HG02973 (cell line): ENCODE data around the gene NUDT9.
"Not testable (repeated sequence)": the region's sequence is repeated elsewhere in the genome, so short reads cannot be mapped to it uniquely, and the experiment has no call there.

Source experiments
- ATAC-seq: cut with Tn5 transposase; IDR thresholded peaks from one replicate; pipeline ENCODE4 v1.9.1; 2021; ENCODE audit warnings: moderate library complexity; ENCODE audit not compliant: unreplicated experiment

NUDT9 gene

GRCh38 chr4:87406902-87407301 lies 15.5 kb upstream of the NUDT9 start:
- not testable (repeated sequence) for ATAC-seq

DNA sequence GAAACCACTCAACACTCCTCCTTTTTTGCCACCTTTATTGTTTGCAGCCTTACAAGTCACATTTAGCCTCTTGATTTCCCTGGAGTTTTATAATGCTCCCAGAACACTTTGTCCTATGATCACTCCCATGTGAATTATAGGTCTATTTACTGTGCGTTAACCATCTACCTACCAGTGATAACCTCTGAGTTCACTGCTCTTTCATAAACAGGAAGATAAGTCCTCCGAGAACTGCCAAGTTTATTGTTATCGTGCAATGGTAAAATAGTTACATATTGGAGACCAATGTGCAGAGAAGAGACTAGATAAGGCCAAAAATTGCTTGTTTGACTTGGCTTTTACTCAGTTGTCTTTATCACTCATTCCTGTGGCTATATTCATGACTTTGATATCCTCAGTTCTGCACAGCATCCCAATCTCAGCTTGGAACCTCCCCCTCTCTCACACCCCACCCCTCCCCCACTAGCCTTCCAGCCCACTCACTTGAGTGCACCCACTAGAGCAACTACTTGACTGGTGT lies 12.9 kb upstream of the NUDT9 start:
- ATAC-seq, result no peak

DNA sequence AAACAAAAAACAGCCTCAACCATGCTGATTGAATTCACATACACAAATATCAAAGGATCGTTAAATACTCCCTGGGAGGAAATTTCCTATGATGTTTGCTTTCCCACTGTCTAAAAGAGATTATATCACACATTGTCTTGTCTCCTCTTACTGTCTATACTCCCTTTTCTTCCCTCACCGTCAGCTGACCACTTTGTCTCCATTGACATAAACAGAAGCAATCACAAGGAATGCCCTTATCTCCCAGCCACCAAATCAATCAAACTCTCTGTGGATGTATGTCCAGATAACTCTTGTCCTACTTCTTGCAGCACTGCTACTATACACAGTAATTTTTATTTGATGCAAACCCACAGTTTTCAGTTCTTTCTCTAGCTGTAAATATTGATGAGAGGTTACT lies 12.2 kb upstream of the NUDT9 start:
- no peak for ATAC-seq

- no peak for ATAC-seq
These were observed 11.7 kb upstream of the NUDT9 start for GRCh38 chr4:87410679-87411078.

DNA sequence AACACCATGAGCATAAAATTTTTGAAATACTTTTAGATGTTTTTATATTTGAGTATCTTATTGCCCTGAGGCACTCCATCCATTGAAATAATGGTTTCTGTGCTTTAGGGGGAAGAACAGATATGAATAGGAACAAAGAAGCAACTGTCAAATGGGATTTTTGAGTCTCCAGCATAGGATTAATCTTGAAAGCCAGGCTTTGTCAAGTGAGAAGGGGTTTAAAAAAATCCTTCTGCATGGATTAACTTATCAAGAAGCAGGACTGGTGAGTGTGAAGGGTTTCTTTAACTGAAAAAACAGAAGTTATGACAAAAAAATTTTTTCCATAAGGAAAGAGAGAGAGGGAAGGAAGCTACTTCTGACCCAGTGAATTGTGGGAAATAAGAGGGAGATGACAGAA lies 7.6 kb upstream of the NUDT9 start:
- no peak for ATAC-seq

DNA sequence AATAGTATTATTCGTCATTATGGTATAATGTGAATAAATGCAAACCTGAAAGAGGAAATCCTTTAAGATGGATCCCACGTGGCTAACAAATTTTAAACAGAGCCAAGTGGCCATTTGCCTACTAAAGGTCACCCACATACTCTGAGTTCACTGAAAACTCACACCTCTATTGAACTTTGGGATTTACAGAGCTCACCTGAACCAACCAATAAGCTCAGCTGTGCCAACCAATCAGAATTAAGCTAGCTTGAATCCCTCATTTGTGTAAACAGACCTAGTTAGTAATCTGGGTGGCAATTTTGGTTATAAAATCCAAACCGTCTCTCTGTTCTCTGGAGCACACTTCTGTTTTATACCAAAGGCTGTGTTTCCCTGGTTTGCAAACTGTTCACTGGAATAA lies 5.4 kb upstream of the NUDT9 start:
- ATAC-seq, result no peak

GRCh38 chr4:87418410-87418809 lies 4.0 kb upstream of the NUDT9 start:
- not testable (repeated sequence) for ATAC-seq

GRCh38 chr4:87419578-87420249 lies 2.7 kb upstream of the NUDT9 start:
- no peak for ATAC-seq

DNA sequence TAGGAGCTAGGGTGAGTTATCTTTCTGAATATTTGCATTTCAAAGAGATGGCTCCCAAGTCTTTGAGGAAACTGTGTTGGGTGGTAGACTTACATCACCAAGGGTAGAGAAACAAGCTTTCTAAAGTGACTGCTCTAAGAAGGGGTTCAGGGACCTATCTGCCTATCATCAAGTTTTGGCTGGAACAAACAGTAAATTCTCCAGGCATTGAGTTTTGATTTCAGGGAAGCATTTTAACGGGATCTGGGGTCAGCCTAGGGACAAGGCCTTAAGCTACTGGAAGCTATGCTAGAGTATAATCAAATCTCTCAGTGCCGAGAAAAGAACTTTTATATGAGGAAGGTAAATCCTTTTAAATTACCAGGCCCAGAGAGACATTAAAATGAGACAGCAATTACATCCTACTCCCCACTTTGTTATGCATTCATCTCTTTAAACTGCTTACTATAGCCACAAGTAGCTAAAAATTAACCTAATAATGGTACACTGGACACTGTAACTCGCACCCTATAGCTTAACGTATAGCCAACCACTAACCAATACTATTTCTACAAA lies 2.0 kb upstream of the NUDT9 start:
- ATAC-seq, result no peak

DNA sequence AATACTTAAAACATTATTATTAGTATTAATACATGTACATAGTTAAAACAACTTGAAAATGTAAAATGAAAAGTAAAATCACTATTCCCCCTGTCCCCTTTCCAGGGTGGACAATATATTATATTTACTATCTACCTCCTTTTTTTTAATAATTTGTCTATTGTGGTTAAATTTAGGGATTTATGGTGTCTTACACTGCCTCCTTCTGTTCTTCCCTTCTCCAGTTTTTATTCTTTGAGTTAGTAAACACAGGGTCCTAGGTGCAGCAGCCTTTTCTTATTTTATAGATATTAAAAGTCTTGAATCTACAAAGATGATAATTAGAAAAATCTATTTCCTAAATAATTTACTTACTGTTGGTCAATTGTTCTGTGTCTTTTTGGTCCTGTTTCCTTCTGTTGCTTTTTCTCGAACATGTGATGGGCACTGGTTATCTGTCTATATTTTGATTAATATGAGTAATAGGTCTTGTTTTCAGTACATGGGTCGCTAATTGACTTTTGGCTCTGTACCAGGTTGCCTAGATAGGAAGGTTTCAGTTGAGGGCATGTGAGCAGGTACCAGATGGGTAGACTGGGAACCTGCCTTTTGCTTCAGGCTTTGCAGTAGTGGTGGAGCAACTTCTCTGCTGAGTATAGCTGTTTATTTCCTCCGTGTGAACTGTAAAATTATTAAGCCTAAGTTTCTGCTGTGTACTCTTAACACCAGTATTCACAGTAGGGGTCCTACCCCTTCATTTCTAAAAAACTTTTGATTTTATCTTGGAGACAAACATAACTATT lies 1.1 kb downstream of the NUDT9 start:
- no peak for ATAC-seq

DNA sequence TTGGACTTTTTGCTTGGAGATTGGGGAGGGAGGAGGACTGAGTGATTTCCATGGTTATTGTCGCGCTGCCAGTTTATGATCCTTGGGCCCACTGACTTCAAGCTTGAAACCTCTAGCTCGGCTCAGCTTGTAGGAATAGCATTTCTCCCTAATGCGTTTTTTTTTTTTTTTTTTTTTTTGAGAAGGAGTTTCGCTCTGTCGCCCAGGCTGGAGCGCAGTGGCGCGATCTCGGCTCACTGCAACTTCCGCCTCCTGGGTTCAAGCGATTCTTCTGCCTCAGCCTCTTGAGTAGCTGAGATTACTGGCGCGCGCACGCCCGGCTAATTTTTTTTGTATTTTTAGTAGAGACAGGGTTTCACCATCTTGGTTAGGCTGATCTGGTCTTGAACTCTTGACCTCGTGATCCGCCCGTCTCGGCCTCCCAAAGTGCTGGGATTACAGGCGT lies 1.7 kb downstream of the NUDT9 start:
- ATAC-seq, result not testable (repeated sequence)

GRCh38 chr4:87425711-87426110 lies 3.3 kb downstream of the NUDT9 start:
- no peak for ATAC-seq

DNA sequence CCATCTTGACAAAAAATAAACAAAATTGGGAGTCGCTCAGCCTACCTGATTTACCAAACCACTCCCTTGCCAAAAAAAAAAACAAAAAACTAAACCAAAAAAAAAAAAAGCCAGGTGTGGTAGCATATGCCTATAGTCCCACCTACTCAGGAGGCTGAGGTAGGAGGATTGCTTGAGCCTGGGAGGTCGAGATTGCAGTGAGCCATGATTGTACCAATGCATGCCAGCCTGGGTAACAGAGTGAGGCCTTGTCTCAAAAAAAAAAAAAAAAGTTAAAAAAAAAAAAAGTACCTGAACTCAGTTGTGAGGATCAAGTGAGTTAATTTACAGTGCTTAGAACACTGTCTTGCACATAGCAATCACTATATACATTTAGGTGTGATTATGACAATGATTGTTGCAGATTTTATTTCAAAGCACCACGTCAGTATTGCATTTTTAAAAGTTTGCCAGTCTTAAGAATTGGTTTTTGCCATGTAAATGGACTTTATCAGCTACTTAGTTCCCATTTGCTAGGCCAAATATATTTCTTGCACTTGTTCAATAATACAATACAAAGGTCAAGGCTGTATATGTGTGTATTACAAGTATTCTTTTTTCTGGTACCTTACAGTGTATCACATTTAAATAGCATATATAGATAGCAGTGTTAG lies 4.6 kb downstream of the NUDT9 start:
- ATAC-seq, result no peak

GRCh38 chr4:87427518-87427868 lies 5.1 kb downstream of the NUDT9 start:
- no peak for ATAC-seq

- no peak for ATAC-seq
These were observed 6.6 kb downstream of the NUDT9 start for GRCh38 chr4:87428979-87429378.

- ATAC-seq, result no peak
These were observed 7.7 kb downstream of the NUDT9 start for GRCh38 chr4:87430038-87430437.

GRCh38 chr4:87433342-87433741 lies 11.0 kb downstream of the NUDT9 start:
- no peak for ATAC-seq

DNA sequence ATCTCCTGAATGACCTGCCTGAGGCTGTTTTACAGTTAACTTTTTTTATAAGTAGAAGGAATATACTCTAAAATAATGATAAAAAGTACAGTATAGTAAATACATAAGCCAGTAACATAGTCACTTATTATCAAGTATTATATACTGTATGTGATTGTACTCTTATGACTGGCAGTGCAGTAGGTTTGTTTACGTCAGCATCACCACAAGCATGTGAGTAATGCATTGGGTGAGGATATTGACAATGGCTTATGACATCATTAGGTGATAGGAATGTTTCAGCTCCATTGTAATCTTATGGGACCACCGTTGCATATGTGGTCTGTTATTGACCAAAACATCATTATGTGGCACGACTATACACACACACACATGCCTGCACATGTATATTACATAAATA lies 20.5 kb downstream of the NUDT9 start:
- no peak for ATAC-seq

DNA sequence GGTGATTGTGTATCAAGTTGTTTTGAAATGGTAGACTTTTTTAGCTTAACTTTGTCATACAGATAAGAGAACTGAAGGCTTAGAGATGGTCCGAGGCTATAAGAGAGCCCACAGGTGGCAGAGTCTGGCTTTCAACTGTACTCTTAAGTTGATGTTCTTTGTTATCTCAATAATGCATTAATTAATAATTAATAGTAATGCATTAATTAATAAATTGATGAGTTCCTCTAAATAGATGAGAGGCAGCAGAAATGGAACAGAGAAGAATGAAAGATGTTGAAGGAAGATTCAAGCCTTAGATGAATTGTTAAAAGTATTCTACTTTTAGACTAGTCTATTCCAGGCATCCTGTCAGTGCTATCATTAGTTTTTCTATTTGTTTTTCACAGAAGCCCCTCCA lies 22.4 kb downstream of the NUDT9 start:
- ATAC-seq, result no peak

DNA sequence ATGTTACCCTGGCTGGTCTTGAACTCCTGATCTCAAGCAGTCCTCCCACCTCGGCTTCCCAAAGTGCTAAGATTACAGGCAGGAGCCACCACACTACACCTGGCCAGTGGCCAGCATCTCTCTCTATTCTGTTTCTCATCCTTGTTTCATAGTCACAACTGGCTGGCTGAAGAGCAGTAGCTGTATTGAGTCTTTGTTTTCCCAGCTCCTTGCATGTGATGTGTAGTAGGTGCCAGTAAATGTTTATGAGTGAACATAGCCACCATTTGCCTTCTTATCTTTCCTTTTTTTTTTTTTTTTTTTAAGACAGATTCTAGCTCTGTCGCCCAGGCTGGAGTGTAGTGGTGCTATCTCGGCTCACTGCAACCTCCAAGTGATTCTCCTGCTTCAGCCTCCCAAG lies 23.6 kb downstream of the NUDT9 start:
- ATAC-seq, result no peak

DNA sequence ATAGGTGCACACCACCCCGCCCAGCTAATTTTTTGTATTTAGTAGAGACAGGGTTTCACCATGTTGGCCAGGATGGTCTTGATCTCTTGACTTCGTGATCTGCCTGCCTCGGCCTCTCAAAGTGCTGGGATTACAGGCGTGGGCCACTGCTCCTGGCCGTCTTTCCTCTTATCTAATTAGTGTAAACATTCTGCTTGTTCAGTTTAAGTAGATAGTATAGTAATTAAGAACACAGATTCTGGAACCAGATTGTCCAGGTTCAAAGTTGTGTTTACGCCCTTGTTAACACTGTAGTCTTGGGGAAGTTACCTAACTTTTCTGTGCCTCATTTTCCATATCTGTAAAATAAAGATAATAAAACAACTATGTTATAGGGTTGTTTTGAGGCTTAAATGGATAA lies 24.0 kb downstream of the NUDT9 start:
- ATAC-seq, result not testable (repeated sequence)

GRCh38 chr4:87451537-87451936 lies 29.2 kb downstream of the NUDT9 start:
- no peak for ATAC-seq
